ENCODE measurements around the gene EXOC3. TPM values are rescaled to one million over a fixed set of nuclear protein-coding genes. Genes with fewer than 3 reads are reported as not detected.

The EXOC3 gene
- total and polyA plus RNA-seq, 2 of the 8 experiments (the other 6 are each of a cell fraction or from before 2014, with no cell fraction given) = 14.4 to 30.0 TPM

GRCh38 chr5:478982-479535 lies 36.1 kb downstream of the EXOC3 start:
- H2BK15ac ChIP-seq (ENCODE audit: low read length) = no peak overlapping the region
- FAIRE-seq (no peak), DNase-seq (ENCODE audit: low read depth in 1 of 2, low spot score in 2 of 2) (no peak)
- H2BK120ac ChIP-seq (replicated peaks; ENCODE audit: low read depth, low read length) = no peak overlapping the region
- no peak overlapping the region; the same call in 1 of the 2 replicates for H4K8ac ChIP-seq (ENCODE audit: extremely low read depth, insufficient read depth, low read length)
- no peak overlapping the region for H2BK12ac ChIP-seq (ENCODE audit: low read depth, low read length)
- H3K79me2 ChIP-seq (ENCODE audit: control insufficient read depth in 1 of 2, insufficient read depth in 2 of 2, low read length in 2 of 2) = no peaks in the 10 kb centered on the region
- H3K36me3 ChIP-seq (ENCODE audit: control insufficient read depth in 2 of 4, insufficient read depth in 4 of 4, low read length in 3 of 4) = no peaks in the 10 kb centered on the region
- H3K79me1 ChIP-seq (ENCODE audit: low read depth, low read length) = no peaks in the 10 kb centered on the region
- no peak overlapping the region for H3K9ac ChIP-seq (replicated peaks in 1 of 4; ENCODE audit: extremely low read depth in 1 of 4, low read depth in 3 of 4, low read length in 3 of 4)
- H3K4me1 ChIP-seq (replicated peaks in 1 of 4; ENCODE audit: control insufficient read depth in 3 of 4, insufficient read depth in 4 of 4, low read length in 3 of 4) = peaks cover 0 to 6% (median 4%) of the 10 kb centered on the region in 4 experiments; a peak in 3 of 7 replicates
- no peak overlapping the region for H3K27ac ChIP-seq (ENCODE audit: low read depth, low read length)
- ChIA-PET POLR2A (ENCODE audit: partially characterized antibody) (no interaction called here), CTCF (ENCODE audit: partially characterized antibody) (interaction anchor here (1.2 kb wide), 1 partner anchor 12 kb away, joined by 3 read pairs; no protein-coding TSS in a partner anchor)
- H3K9me3 ChIP-seq (ENCODE audit: insufficient read depth in 2 of 2, low read depth in 1 of 2, low read length in 1 of 2) = no peaks in the 10 kb centered on the region
- no peak overlapping the region for H3K4me2 ChIP-seq (ENCODE audit: insufficient read depth in 1 of 2, low read depth in 2 of 2, low read length in 2 of 2)
- peaks cover 13 to 27% (median 22%) of the 10 kb centered on the region in 4 experiments for H3K27me3 ChIP-seq (replicated peaks in 1 of 4; ENCODE audit: control insufficient read depth in 3 of 4, extremely low read depth in 1 of 4, insufficient read depth in 3 of 4, low read length in 3 of 4)
- H2AK5ac ChIP-seq (ENCODE audit: low read depth, low read length) = no peak overlapping the region
- H3K18ac ChIP-seq (ENCODE audit: extremely low read depth, low read length) = no peak overlapping the region
- H2BK20ac ChIP-seq (ENCODE audit: low read length) = no peak overlapping the region
- no peak overlapping the region for H3K23ac ChIP-seq (ENCODE audit: insufficient read length)
- no peak overlapping the region for H2BK5ac ChIP-seq (ENCODE audit: low read depth, low read length)
- H3K23me2 ChIP-seq (ENCODE audit: low read depth, low read length) = peaks cover 5% of the 10 kb centered on the region; the same call in 1 of the 2 replicates
- peaks cover 4 to 15% of the 10 kb centered on the region in 2 experiments for H4K20me1 ChIP-seq (replicated peaks in 1 of 2; ENCODE audit: control insufficient read depth in 1 of 2, insufficient read depth in 2 of 2, low read length in 2 of 2)
- H3K14ac ChIP-seq (ENCODE audit: insufficient read length) = no peak overlapping the region
- H4K91ac ChIP-seq (replicated peaks; ENCODE audit: insufficient read length, low read length) = no peak overlapping the region
- H3K4ac ChIP-seq (replicated peaks; ENCODE audit: insufficient read length, low read depth, low read length) = no peak overlapping the region
- no peak overlapping the region for H3K56ac ChIP-seq (replicated peaks; ENCODE audit: insufficient read length, low read depth, low read length)
- H2AFZ ChIP-seq (ENCODE audit: low read length) = no peak overlapping the region
- 88% methylated on average over 14 of the region's 18 CpGs; no CpG with 5 or more reads in 1 of the 2 experiments for WGBS, 2 experiments (ENCODE audit: extremely low coverage in 1 of 2, insufficient coverage in 1 of 2, insufficient read length in 1 of 2, insufficient replicate concordance in 2 of 2, low coverage in 1 of 2, low lambda C conversion rate in 2 of 2, missing lambda C conversion rate in 1 of 2)
- H3K4me3 ChIP-seq (ENCODE audit: extremely low read depth in 1 of 4, insufficient read depth in 2 of 4, low read depth in 3 of 4, low read length in 4 of 4) = no peak overlapping the region
- H4K5ac ChIP-seq (ENCODE audit: insufficient read length, low read depth, low read length) = no peak overlapping the region
- TF ChIP-seq RFX5 (IDR thresholded peaks at IDR 0.05; ENCODE audit: borderline replicate concordance, low read depth, low read length) (no peak), PHF8 (conservative IDR thresholded peaks at IDR 0.05; ENCODE audit: low read depth, low read length) (no peak), TCF12 (IDR thresholded peaks at IDR 0.05; ENCODE audit: low read depth, low read length) (no peak), MAFK (IDR thresholded peaks at IDR 0.05; ENCODE audit: low read depth, low read length) (no peak), SIRT6 (IDR thresholded peaks at IDR 0.05; ENCODE audit: low read length) (no peak), EZH2 (IDR thresholded peaks at IDR 0.05; ENCODE audit: low read depth, low read length, severe bottlenecking) (no peak), HDAC2 (IDR thresholded peaks at IDR 0.05; ENCODE audit: borderline replicate concordance in 1 of 2, low read depth in 2 of 2, low read length in 2 of 2) (no peak), NANOG (IDR thresholded peaks at IDR 0.05; ENCODE audit: insufficient read depth, low read depth, low read length, poor library complexity, severe bottlenecking) (no peak), CBX8 (IDR thresholded peaks at IDR 0.05; ENCODE audit: borderline replicate concordance, low read depth, low read length) (no peak), GABPA (IDR thresholded peaks at IDR 0.05; ENCODE audit: borderline replicate concordance, insufficient read depth, low read length) (no peak), KDM4A (IDR thresholded peaks at IDR 0.05; ENCODE audit: low read depth, low read length, severe bottlenecking) (no peak), BCL11A (IDR thresholded peaks at IDR 0.05; ENCODE audit: low read depth in 2 of 2, low read length in 2 of 2) (no peak), SP1 (IDR thresholded peaks at IDR 0.05; ENCODE audit: low read depth, low read length) (no peak)
